Measurements from ENCODE around the gene SBF2.

Gene SBF2

DNA sequence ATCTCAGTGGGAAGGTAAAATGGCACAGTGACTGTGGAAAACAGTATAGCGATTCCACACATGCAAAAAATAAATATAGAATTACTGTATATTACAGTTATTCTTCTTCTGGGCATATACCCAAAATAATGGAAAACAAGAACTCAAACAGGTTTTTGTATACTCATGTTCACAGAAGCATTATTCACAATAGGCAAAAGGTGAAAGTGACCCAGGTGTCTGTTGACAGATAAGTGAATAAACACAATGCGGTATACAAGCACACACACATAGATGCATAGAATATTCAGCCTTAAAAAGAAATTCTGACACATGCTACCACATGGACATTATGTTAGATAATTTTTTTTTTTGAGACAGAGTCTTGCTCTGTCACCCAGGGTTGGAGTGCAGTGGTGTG is 397.1 kb downstream of the SBF2 start:
- Histone ChIP-seq H2AFZ (ENCODE audit: low read depth) (no peak overlapping the region), H3K27me3 (ENCODE audit: insufficient read depth, low read depth) (no peaks in the 10 kb centered on the region), H3K4me2 (no peak overlapping the region), H3K36me3 (ENCODE audit: insufficient read depth) (no peaks in the 10 kb centered on the region), H3K27ac (no peak overlapping the region), H3K9ac (no peak overlapping the region), H3K4me3 (IDR thresholded peaks at IDR 0.05; ENCODE audit: insufficient read depth, low read depth, low read length) (no peak overlapping the region), H3K79me2 (ENCODE audit: insufficient read depth, low read depth) (no peaks in the 10 kb centered on the region), H4K20me1 (ENCODE audit: insufficient read depth) (no peaks in the 10 kb centered on the region), H3K4me1 (ENCODE audit: low read depth, poor library complexity, severe bottlenecking) (no peaks in the 10 kb centered on the region)
- no peak for TF ChIP-seq CTCF (conservative IDR thresholded peaks at IDR 0.05; ENCODE audit: low read depth, low read length)

GRCh38 chr11:9895006-9895405 is 399.0 kb downstream of the SBF2 start:
- TF ChIP-seq CTCF (conservative IDR thresholded peaks at IDR 0.05; ENCODE audit: low read depth, low read length) = no peak
- Histone ChIP-seq H3K27ac (no peak overlapping the region), H3K4me2 (no peak overlapping the region)

DNA sequence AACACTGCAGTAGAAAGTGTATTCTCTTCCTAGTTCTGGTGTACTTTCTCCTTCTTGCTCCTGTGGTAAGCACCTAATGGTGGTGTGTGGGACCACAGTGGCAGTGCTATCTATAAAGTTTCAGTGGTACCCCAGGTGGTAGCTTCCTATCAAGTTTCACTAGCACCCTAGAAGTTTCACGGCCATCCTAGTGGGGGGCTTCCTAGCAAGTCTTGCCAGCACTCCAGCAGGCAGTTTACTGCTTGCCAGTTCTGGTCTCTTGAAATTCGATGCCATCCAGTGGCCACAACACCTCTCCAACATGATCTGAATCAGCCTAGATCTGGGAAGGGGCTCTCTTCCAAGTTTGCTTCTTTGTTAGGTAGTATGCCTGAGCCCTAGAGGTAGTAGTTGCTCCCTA is 400.5 kb downstream of the SBF2 start:
- Histone ChIP-seq H3K79me2 (ENCODE audit: insufficient read depth, low read depth) (no peaks in the 10 kb centered on the region), H4K20me1 (ENCODE audit: insufficient read depth) (no peaks in the 10 kb centered on the region), H3K36me3 (ENCODE audit: insufficient read depth) (no peaks in the 10 kb centered on the region), H3K4me1 (ENCODE audit: low read depth, poor library complexity, severe bottlenecking) (no peaks in the 10 kb centered on the region), H3K4me2 (no peak overlapping the region), H3K27me3 (ENCODE audit: insufficient read depth, low read depth) (no peaks in the 10 kb centered on the region), H3K9ac (no peak overlapping the region), H2AFZ (ENCODE audit: low read depth) (no peak overlapping the region), H3K27ac (no peak overlapping the region), H3K4me3 (IDR thresholded peaks at IDR 0.05; ENCODE audit: insufficient read depth, low read depth, low read length) (no peak overlapping the region)
- TF ChIP-seq CTCF (conservative IDR thresholded peaks at IDR 0.05; ENCODE audit: low read depth, low read length) = no peak

More at GRCh38 chr11:9895006-9895405, 399.0 kb downstream of the SBF2 start:
- Histone ChIP-seq H3K9ac (no peak overlapping the region), H2AFZ (ENCODE audit: low read depth) (no peak overlapping the region), H3K36me3 (ENCODE audit: insufficient read depth) (no peaks in the 10 kb centered on the region), H4K20me1 (ENCODE audit: insufficient read depth) (no peaks in the 10 kb centered on the region), H3K4me3 (IDR thresholded peaks at IDR 0.05; ENCODE audit: insufficient read depth, low read depth, low read length) (no peak overlapping the region), H3K27me3 (ENCODE audit: insufficient read depth, low read depth) (no peaks in the 10 kb centered on the region), H3K4me1 (ENCODE audit: low read depth, poor library complexity, severe bottlenecking) (no peaks in the 10 kb centered on the region), H3K79me2 (ENCODE audit: insufficient read depth, low read depth) (no peaks in the 10 kb centered on the region)

DNA sequence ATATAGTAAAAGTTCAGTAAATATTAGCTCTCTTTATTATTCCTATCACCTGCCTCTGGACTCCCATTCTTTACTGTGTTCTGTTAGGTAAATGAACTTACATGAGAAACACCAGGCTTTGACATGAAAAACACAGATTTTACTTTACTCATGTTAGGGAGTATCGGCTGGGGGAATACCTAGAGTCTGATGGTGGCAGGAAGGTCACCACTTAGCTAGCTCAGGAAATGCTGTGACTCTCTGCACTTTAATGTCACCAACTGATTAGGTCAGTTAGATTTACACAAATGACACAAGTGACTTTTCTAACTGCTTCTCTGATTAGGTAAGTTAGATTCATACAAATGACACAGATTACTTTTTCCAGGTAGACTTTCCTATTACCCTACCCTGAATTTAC is 405.1 kb downstream of the SBF2 start:
- Histone ChIP-seq H3K9ac (no peak overlapping the region), H3K4me1 (ENCODE audit: low read depth, poor library complexity, severe bottlenecking) (no peaks in the 10 kb centered on the region), H3K4me2 (no peak overlapping the region), H3K27me3 (ENCODE audit: insufficient read depth, low read depth) (no peaks in the 10 kb centered on the region), H3K27ac (no peak overlapping the region), H3K79me2 (ENCODE audit: insufficient read depth, low read depth) (no peaks in the 10 kb centered on the region), H3K4me3 (IDR thresholded peaks at IDR 0.05; ENCODE audit: insufficient read depth, low read depth, low read length) (no peak overlapping the region), H2AFZ (ENCODE audit: low read depth) (no peak overlapping the region), H4K20me1 (ENCODE audit: insufficient read depth) (no peaks in the 10 kb centered on the region), H3K36me3 (ENCODE audit: insufficient read depth) (no peaks in the 10 kb centered on the region)
- no peak for TF ChIP-seq CTCF (conservative IDR thresholded peaks at IDR 0.05; ENCODE audit: low read depth, low read length)

Data from KMS-11 (cell line).